Epithelial cell of prostate (primary cell): ENCODE measurements around the gene GJD4.

Experiments
- DNase-seq: peaks from one replicate; pipeline ENCODE4 v3.0.0-alpha.2; 2011; ENCODE audit warnings: low read depth, low spot score
- H3K27ac ChIP-seq: fragments of 450-650 bp; 2 replicates; pipeline ENCODE4 v1.5.1; 2017; ENCODE audit warnings: mild to moderate bottlenecking

The GJD4 gene, protein sequence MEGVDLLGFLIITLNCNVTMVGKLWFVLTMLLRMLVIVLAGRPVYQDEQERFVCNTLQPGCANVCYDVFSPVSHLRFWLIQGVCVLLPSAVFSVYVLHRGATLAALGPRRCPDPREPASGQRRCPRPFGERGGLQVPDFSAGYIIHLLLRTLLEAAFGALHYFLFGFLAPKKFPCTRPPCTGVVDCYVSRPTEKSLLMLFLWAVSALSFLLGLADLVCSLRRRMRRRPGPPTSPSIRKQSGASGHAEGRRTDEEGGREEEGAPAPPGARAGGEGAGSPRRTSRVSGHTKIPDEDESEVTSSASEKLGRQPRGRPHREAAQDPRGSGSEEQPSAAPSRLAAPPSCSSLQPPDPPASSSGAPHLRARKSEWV

DNA sequence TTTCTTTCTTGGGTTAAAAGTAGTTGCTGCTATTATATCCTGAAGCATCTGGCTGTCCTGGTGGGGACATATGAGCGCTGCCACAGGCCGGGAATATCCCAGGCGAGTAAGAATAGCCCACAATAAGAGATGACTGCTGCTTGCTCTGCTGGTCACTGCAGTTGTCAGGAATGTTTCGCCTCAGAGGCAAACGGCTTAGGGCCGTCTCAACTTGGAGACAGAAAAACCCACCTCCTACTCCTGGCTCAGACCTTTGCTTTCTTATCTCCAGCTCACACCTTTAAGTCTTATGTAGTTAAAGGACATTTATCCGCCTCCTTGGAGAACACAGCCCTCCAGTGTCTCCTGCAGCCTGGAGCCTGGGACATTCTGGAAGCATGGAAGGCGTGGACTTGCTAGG, at the start of gene GJD4:
GJD4 (plus strand) TSS at position 151 of the 400 bp plus-strand sequence; CDS start at position 378, 227 bp downstream.
- no peak for DNase-seq
- H3K27ac ChIP-seq = no peak within 1 kb of the TSS

DNA sequence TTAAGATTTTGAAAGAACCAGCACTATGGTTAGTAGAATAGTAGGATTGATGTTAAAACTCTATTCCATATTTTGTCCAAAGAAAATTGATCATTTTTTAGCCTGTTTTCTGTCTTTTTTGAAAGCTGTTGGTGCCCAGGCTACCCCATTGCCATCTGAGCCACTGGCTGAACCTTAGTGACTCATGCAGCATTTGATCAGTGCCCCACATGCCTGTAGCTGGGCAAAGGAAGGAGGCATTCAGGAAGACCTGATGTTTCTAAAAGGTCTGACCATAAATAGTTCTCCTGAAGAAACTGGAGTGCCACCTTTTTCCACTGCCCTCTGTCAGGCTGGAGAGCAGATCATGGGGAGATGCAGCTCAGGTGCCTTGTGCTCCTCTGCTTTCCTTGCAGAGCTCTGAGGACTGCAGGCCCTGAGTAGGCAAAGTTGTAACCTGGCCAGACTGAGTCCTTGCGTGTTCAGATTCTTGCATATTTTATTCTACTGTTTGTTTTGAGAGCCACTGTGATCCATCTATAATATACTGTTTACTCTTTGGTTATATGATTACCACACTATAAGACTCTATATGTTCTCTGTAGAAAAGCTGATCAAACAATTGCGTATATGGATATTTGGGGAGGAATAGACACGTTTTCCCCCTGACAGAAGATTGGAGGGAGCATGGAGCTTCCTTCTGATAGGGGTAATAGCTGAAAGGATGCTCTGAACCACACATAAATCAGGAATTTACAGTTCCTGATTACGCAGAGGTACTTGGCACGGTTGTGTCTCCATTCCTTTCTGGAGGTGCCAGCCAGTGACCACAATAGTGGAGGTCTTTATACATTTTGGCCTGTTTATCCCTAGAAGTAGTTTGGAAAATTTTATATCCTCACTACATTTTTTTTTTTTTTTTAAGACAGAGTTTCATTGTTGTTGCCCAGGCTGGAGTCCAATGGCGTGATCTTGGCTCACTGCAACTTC, 48.9 kb upstream of the GJD4 start:
- no peak overlapping the region for H3K27ac ChIP-seq
- DNase-seq = no peak

DNA sequence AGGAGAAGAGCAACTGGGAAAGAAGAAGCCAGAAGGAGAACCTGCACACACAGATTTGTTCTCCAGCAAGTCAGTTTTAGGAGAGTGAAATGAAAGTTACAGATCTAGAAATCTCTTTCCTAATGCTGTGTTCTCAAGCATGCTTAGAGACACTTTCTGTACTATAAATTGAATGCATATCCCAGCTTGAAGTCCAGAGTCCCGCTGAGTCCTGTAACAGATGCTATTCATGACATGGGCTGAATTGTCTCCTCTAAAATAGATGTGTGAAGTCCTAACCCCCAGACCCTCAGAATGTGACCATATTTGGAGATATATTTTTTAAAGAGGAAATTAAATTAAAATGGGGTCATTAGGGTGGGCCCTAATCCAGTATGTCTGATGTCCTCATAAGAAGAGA, 46.9 kb upstream of the GJD4 start:
- H3K27ac ChIP-seq = no peak overlapping the region
- DNase-seq = no peak

DNA sequence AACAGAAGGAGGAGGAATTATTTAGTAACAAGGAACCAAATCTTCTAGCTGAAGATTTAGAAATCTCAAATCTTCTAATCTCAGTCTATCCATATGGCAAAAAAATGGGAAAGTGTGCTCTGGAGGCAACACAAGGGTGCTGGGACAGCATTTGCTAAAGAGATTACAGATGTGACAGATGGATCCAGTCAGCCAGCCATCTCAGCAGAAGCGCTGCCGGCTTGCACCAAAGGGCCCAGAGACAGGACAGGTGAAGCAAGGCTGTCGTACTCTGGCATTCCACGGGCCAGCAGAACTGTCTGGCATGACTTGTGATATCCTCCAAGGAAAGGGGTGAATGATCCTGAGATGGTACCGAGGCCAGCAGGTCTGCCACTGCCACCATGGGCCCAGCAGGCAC, 45.7 kb upstream of the GJD4 start:
- H3K27ac ChIP-seq = no peak overlapping the region
- DNase-seq = no peak

DNA sequence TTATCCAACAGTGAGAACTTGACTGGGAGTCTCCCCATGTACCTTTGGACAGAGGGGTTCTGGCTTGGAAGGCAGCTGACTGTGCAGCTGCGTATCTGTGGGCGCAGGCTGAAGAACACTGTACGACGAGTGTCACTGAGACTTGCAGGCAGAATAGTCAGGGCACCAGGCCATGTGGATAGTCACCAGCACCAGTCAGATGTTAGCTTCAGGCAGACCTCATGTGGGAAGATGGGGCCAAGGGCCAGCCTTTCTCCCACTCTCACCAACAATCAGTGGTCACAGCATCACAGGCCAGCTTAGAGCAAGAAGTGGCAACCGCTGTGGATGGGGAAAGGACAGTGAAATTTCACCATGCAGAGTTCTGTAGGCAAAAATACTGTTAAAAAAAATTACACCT, 43.4 kb upstream of the GJD4 start:
- H3K27ac ChIP-seq = no peak overlapping the region
- no peak for DNase-seq

DNA sequence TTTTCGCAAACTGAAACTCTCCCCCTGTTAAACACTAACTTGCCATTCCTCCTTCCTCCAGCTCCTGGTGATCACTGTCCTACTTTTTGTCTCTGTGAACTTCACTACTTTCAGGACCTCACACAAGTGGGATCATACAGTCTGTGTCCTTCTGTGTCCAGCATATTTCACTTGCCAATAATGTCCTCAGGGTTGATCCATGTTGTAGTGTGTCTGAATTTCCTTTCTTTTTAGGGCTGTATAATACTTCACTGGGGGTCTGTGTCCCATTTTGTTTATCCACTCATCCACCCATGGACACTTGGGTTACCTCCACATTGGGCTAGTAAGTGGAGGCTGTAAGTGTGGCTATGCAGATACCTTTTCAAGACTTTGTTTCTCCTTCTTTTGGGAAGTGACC, 42.7 kb upstream of the GJD4 start:
- DNase-seq = no peak
- H3K27ac ChIP-seq = no peak overlapping the region

DNA sequence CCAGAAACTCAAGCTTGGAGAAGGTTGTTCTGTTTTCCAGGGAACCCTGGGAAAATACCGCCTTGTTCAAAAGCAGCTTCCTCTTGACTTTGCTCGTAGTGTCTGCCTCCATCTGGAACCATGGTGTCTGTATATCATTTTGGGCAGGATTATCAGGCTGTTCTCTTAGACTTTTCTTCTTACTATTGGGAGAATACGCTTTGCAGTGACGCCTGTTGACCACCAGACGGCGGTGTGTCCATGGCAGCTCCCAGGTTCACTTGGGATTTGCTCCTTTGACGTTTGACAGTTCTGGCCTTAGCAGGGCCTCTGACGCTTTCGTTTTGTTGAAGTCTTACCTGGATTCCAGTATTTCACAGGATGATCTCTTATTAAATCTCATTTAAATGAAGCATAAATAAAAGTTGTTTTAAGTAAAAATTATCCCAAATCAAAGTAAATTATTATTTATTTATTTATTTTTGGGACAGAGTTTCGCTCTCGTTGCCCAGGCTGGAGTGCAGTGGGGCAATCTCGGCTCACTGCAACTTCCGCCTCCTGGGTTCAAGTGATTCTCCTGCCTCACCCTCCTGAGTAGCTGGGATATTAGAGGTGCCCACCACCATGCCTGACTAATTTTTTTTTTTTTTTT, 41.8 kb upstream of the GJD4 start:
- no peak for DNase-seq
- H3K27ac ChIP-seq = no peak overlapping the region

DNA sequence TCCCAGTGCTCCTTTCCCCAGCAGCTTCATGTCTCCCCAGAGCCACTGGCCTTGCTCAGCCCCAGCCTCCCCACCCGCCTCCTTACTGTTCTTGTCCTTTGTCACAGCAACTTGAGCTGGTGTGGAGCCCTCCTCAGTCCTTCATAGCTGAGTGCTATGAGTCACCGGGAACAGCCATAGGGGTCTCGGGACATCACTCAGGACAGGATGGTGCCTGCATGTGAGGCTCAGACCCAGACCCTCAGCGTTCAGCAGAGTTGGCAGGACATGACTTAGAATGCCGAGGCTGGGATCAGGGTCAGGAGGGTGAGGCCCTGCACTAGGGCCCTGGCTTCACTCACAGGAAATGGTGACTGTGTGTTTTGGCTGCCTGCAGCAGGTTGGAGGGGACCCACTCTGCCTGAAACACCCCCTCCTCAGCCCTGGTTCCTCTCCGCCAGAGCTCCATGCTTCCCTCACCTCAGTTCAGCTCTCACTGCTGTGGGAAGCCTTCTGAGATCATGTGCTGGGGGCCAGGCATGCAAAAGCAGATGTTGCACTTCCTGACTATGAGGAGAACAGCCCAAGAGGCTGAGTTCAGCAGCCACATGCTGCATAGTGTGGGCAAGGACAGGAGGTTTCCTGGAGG, 40.7 kb upstream of the GJD4 start:
- no peak for DNase-seq
- no peak overlapping the region for H3K27ac ChIP-seq

DNA sequence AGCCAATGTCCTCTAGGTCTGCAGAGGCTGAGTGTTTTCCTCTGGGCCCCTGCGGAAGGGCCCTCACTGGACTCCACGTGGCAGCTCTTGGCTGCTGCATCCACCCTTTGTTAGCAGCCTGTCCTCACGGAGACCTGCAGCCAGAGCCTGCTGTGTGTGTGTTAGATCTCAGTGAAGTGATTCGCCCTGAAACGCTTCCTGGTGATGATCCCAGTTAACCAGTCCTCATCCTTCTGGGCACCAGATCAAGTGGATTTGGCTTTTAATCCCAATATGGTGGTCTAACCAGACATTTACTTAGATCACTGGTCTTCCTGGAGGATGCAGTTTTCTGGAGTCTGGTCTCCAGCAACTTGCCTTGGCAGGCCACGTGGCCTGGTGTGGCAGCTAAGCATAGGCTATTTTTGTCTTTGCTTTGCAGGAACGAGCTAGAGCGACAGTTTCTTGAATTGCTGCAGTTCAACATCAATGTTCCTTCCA, 39.5 kb upstream of the GJD4 start:
- no peak for DNase-seq

DNA sequence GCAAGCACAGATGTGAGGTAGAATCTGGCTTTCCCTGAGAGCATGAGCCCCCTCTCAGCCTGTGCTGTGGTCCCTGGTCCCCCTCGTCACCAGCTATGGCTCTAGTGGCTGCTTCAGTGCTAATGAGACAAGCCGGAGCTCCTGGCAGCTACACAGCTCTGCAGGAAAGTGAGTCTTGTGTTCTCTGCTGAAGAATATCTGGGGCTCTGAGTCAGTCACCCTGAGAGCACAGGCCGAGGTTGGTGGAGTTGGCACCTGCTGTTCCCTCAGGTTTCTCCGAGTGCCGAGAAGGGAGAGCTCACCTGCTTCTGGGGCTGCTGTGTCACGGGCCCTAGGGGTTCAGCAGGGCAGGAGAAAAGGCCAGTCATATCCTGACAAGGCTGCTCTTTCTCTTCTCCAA, 37.2 kb upstream of the GJD4 start:
- H3K27ac ChIP-seq = no peak overlapping the region
- DNase-seq = no peak

More for the DNA sequence above, 39.5 kb upstream of the GJD4 start:
- H3K27ac ChIP-seq = no peak overlapping the region

DNA sequence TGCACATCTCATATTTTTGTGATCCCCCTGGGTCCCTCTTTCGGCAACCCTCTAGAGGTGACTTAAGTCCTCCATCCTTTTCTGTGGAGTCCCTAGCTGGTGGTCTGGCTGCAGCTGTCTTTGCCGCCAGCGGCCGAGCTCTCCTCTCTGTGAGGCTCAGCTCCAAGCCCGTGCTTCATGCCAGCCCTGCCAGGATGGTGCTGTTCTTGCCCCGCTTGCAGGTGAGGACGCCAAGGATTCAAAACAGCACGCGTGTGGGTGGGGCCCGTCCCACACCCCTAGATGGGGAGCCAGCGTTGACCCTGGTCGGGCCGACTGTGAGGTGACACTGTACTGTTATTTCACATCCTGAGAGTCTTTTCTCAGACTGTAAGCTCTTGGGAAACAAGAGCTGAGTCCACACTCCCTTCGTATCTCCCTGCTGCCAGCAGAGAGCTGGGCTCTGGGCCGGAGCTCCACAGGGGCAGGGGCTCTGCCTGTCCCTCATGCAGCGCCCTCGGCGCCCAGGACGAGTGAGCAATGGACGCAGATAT, 36.6 kb upstream of the GJD4 start:
- no peak overlapping the region for H3K27ac ChIP-seq
- DNase-seq = no peak

DNA sequence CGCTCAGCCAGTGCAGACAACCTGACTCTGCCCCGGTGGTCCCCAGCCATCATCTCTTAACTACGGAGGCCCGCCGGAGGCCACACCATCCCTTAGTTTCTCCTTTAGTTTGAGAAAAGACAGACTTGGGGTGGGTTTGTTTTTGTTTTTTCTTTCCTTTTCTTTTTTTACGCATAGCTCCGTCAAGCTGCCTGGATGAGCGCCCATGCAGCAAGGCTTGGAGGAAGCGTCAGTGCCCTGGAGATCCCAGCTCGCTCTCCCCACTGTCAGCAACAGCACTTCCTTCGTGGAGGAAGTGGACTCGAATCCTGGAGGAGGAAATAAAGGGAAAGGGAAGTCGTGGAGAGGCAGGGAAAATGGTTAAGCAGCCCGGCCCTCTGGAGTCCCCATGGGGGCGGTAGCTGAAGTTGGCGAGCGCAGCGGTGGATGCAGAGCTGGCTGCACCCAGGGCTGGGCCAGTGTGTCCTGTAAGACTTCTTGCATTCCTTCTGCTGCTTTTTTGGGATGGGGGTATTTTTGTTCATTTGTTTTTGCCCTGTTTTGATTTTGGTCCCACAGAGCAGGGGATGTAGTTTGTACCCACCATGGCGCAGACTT, 35.9 kb upstream of the GJD4 start:
- DNase-seq = no peak
- H3K27ac ChIP-seq = no peak overlapping the region

DNA sequence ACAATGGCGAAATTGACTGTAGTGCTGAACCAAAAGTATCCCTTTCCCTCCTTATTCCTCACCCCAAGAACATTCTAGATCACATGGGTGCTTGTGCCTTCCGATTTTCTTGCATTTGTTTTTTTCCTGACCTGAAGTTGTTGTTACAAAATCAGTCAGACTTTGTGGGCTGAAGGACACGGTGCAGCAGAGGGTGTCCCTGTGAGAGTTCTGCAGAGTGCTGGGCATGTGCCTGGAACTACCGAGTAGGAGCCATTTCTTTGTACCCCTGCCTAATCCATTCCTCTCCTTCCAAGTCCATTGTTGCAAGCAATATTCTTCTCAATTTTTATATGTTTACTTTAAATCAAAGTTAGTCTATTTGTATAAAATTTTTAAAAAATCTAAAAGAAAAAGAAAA, 35.3 kb upstream of the GJD4 start:
- no peak for DNase-seq
- no peak overlapping the region for H3K27ac ChIP-seq

DNA sequence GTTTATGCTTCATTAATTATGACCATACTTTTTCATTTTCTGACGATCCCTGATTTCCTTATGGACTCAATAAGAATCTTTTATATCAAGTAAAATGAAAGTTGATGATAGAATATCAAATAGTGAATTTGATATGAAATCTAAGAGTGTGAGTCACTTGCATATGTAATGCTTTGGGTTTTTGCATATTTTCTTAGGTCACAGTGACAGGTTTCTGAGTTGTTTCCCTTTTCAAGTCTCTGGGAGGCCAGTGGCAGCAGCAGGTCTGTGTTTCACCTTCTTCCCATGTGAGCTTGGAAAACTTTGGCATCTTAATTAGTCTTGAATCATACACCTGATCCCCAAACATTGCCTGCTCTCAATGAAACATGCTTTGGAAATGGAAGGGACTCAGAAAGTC, 34.7 kb upstream of the GJD4 start:
- no peak overlapping the region for H3K27ac ChIP-seq
- DNase-seq = no peak

DNA sequence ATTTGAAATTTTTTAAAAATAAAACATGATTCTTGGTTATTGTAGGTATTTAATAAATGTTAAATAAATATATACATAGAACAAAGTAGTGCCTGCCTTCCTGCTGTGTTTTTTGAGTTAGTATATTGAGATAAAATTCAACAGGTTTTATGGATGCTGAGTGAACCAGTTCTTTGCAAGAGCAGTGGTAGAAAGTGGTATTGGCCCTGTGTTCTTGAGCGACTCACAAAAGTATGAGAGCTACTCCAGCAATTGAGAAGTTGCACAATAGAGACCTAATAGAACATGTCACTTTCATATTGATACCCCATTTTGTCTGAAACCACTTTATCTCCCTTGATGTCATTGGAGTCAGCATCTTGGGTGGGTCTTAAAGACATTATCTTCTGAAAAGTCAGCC, 32.6 kb upstream of the GJD4 start:
- DNase-seq = no peak
- no peak overlapping the region for H3K27ac ChIP-seq

DNA sequence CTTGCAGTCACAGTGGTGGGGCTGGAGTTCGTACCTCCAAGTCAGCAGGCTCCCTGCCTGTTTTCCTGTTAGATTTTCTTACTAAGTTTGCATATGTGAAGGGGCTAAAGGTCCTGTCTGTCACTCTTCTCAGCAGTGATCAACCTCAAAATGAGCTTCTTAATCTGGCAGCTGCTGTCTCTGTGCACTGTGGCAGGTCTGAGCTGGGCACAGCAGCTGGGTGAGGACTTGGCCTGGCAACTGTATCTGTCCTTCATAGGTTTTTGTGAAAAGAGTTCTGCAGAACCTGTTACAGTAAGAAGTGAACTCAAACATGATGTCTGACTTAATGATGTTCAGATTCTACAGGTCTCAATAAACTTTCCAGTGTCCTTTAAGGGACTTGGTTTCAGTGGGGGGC, 31.3 kb upstream of the GJD4 start:
- no peak overlapping the region for H3K27ac ChIP-seq
- DNase-seq = no peak

DNA sequence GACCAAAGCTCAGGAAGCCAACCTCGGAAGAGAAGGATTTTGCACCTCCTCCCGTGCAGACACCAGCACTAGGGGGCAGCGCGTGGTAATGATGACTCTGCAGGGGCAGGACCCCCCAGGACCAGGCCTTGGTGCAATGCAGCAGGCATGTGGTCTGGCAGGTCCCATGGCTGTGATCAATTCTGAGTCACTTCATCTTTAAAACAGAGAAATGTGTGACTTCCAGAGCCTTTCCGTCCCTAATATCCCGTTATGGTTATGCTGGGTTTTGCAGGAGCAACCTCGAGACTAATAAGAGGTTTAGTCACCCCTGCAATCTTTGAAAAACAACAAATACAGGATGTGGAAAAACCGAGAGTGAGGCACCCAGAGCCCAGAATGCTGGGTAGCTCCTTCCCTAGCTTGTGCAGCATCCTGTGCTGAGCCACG, 30.2 kb upstream of the GJD4 start:
- no peak overlapping the region for H3K27ac ChIP-seq
- no peak for DNase-seq

DNA sequence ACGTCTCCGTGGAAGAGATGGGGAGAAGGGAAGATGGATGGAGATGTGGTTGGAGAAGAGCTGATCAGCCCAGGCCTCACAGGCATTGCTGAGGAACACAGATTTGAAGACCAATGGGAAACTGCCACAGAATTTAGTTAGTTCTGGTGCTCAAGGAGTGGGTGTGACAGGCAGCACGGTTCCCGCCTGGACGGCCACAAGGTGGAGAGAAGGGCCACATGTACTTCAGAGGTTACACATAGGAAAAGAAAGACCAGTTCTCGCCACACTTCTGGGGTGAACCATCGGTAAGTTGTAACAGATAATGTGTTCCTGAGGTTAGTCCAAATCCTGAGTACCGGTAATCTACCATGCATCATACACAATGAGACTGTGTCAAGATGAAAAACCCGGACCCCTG, 29.5 kb upstream of the GJD4 start:
- H3K27ac ChIP-seq = no peak overlapping the region
- no peak for DNase-seq

DNA sequence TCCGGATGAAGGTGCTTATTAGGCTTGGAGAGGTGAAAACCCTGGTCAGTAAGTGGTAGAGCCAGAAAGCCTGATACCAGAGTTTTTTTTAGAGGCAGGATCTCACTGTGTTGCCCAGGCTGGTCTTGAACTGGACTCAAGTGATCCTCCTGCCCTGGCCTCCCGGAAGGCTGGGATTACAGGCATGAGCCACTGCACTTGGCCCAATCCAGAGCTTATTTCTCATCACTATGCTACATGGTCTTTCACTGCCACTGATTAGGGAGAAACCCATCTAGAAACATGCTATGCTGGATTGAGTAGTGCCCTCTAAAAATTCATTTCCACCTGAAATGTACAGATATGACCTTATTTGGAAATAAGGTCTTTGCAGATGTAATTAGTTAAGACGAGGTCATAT, 28.4 kb upstream of the GJD4 start:
- no peak for DNase-seq
- H3K27ac ChIP-seq = no peak overlapping the region
